ENCODE measurements around the gene CRK.
"Not testable (repeated sequence)": the region's sequence is repeated elsewhere in the genome, so short reads cannot be mapped to it uniquely, and the experiment has no call there.

The CRK gene

DNA sequence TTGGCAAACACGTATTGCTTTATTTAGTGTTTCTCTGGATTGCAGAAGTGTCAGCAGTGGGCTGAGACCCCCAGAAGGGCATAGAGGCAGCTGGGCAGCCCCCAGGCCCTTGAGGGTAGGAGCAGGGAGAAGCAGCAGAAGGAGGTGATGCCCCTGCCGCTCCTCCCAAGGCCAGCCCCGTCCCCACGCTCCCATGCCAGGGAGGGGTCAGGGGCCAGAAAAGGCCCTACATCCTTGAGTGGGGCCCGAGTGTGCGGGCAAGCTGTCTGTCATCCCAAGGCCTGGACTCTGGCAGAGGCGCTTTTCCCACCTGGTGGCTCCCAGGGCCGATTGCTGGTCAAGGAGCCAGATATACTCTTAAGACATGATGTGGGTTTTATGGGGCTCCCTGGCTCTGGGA, 8.2 kb upstream of the CRK start:
- H3K4me3 ChIP-seq (ENCODE audit: low read depth, low read length), result no peak overlapping the region
- DNase-seq (ENCODE audit: low read depth), result no peak

DNA sequence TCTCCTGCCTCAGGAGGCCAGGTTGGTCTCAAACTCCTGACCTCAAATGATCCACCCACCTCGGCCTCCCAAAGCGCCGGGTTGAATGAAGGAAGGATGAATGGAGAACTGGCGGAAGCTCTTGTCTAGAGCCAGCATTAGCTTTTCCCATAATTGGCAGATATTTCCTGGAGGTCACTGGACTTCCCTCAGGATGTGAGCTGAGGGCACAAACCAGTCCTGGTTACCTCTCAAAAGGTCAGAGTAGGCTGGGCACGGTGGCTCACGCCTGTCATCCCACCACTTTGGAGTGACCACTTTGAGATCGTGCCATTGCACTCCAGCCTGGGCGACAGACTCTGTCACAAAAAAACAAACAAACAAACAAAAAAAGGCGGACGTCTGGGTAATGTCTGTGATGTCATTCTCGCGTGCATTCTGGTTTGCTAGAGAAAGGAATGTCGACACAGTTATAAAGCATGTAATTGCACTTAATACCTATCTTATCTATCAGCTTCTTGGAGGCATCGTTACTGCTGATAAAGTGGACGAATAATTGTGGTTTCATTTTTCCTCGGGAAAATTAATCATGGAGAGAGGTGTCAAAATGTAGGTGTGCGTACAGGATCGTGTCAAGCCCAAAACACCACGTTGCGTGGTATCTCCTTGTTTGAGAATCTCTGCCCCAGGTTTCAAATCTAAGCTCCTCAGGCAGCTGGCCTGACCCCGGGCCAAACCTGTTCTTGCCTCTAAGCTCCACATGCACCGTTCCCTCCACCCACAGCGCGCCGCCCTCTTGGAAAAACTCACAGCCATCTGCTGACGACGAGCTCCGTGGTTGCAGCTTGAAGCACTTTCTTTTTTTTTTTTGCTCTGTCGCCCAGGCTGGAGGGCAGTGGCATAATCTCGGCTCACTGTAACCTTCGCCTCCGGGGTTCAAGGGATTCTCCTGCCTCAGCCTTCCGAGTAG, 6.4 kb upstream of the CRK start:
- no peak overlapping the region for H3K4me3 ChIP-seq (ENCODE audit: low read depth, low read length)
- no peak for DNase-seq (ENCODE audit: low read depth)
- TF ChIP-seq, protein P1, sequence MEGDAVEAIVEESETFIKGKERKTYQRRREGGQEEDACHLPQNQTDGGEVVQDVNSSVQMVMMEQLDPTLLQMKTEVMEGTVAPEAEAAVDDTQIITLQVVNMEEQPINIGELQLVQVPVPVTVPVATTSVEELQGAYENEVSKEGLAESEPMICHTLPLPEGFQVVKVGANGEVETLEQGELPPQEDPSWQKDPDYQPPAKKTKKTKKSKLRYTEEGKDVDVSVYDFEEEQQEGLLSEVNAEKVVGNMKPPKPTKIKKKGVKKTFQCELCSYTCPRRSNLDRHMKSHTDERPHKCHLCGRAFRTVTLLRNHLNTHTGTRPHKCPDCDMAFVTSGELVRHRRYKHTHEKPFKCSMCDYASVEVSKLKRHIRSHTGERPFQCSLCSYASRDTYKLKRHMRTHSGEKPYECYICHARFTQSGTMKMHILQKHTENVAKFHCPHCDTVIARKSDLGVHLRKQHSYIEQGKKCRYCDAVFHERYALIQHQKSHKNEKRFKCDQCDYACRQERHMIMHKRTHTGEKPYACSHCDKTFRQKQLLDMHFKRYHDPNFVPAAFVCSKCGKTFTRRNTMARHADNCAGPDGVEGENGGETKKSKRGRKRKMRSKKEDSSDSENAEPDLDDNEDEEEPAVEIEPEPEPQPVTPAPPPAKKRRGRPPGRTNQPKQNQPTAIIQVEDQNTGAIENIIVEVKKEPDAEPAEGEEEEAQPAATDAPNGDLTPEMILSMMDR (conservative IDR thresholded peaks at IDR 0.05; ENCODE audit: low read depth, low read length), result no peak

More for the DNA sequence above, 8.2 kb upstream of the CRK start:
- TF ChIP-seq, protein P1 (conservative IDR thresholded peaks at IDR 0.05; ENCODE audit: low read depth, low read length), result no peak

DNA sequence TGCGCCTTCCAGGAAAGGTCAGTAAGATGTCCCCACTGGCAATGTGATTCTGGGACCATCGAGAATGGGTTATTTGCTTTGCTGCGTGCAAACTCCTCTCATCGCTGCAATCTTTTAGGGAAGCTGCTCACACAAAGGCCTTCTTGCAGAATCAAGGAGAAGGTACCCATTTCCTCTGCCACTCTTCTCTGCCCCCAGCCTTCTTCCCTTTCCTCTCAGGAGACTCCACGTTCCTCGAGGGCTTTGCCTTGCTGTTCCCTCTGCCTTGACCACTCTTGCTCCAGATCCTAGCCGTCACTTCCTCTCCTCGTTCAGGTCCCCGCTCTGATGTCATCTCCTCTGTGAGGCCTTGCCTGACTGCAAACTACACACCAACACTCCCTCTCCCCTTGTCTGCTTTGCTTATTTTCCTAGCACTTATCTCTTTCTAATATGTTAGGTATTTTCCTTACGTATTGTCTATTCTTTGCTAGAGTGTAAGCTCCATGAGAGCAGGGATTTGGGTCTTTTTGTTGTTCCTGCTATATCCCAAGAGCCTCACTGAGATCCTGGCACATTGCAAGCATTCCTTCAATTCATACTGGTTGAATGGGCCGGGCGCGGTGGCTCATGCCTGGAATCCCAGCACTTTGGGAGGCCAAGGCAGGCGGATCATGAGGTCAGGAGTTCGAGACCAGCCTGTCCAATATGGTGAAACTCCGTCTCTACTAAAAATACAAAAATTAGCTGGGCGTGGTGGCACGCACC, 5.3 kb upstream of the CRK start:
- H3K4me3 ChIP-seq (ENCODE audit: low read depth, low read length), result no peak overlapping the region
- no peak for DNase-seq (ENCODE audit: low read depth)
- TF ChIP-seq, protein P1 (conservative IDR thresholded peaks at IDR 0.05; ENCODE audit: low read depth, low read length), result no peak

DNA sequence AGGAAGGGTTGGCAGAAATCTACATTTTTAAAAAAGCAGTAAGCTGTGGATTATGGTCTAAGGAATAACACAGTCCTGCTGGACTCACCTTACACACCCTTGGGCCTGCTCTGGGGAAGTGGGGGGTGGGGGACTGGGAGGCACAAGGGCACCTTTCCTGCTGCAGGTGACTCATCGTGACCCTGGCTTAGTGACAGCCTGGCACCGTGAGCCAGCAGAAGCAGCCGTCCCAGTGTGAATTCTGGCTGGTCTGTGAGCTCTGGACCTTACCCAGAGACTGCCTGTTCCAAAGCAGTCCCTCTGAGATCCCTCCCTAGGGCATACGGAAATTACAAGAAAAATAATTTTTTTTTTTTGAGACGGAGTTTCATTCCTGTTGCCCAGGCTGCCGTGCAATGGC, 4.2 kb upstream of the CRK start:
- TF ChIP-seq, protein P1 (conservative IDR thresholded peaks at IDR 0.05; ENCODE audit: low read depth, low read length), result no peak
- no peak overlapping the region for H3K4me3 ChIP-seq (ENCODE audit: low read depth, low read length)
- DNase-seq (ENCODE audit: low read depth), result no peak

DNA sequence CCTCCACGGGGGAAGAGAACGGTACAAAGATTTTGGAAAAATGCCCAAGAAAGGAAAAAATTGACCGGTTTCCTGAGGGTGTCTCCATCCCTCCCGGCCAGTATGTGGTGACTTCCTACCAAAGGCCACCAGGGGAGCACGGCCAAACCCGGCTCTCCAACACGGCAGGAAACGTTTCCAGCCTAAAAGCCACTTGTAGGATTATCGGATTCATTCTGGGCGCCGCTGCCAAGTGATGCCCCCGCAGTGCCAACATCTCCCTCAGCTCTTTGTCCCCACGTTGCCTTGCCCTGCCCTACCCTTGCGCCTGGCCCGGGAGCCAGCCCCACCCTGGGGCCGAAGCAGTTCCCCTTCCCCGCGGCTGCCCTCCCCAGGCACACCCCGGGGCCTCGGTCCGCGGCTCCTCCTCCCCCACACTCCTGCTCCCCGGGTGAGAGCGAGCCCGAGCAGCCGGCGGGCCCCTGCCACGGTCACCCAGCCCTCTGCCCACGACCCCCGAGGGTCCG, 688 bp downstream of the CRK start:
- peak; percentile 72 for DNase-seq (ENCODE audit: low read depth)
- TF ChIP-seq, protein P1 (conservative IDR thresholded peaks at IDR 0.05; ENCODE audit: low read depth, low read length), result peak; percentile 71
- H3K4me3 ChIP-seq (ENCODE audit: low read depth, low read length), result peak overlapping the region; percentile 90

DNA sequence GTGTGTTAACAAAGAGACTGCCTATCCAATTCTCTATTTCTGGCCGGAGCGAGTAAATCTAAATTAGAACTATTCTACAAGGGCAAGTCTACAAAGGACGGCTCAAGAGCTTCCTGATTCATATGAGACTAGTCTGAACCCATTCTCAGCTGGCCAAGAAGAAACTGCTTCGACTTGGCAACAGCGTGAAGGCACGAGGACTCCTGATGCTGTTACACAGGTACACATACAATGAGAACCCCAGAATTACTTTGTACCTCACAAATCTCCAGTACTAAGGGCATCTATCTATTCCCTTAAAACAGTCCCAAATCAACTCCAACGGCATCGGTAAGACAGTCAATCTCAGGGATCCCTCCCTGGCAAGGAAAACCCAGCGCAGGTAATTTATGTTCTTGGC, 1.5 kb downstream of the CRK start:
- no peak for DNase-seq (ENCODE audit: low read depth)

DNA sequence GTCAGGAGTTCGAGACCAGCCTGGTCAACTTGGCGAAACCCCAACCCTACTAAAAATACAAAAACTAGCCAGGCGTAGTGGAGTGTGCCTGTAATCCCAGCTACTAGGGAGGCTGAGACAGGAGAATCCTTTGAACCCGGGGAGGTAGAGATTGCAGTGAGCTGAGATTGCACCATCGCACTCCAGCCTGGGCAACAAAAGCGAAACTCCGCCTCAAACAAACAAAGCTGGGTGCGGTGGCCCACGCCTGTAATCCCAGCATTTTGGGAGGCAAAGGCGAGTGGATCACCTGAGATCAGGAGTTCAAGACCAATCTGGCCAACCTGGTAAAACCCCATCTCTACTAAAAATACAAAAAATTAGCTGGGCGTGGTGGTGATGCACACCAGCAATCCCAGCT, 2.3 kb downstream of the CRK start:
- H3K4me3 ChIP-seq (ENCODE audit: low read depth, low read length); DNase-seq (ENCODE audit: low read depth): not testable (repeated sequence)

More for the DNA sequence above, 1.5 kb downstream of the CRK start:
- H3K4me3 ChIP-seq (ENCODE audit: low read depth, low read length), result peak overlapping the region; percentile 90
- TF ChIP-seq, protein P1 (conservative IDR thresholded peaks at IDR 0.05; ENCODE audit: low read depth, low read length), result no peak

All from choroid plexus epithelial cell (primary cell).